H9 (cell line): ENCODE data around the gene AKR1D1. TPM values are rescaled to one million over a fixed set of nuclear protein-coding genes. Genes with fewer than 3 reads are reported as not detected.
"Not testable (repeated sequence)": the region's sequence is repeated elsewhere in the genome, so short reads cannot be mapped to it uniquely, and the experiment has no call there.

Experiments
- DNase-seq: peaks from one replicate; pipeline ENCODE4 v3.0.0-alpha.2; 2017
- H2AFZ ChIP-seq: one replicate; pipeline ENCODE4 v1.6.1; 2013; ENCODE audit warnings: mild to moderate bottlenecking, low read length, control low read depth, moderate library complexity
- H2AK5ac ChIP-seq: 2 replicates; pipeline ENCODE4 v1.6.1; 2013; ENCODE audit warnings: low read length, control low read depth, mixed read lengths; ENCODE audit not compliant: insufficient read length
- H2BK120ac ChIP-seq: one replicate; pipeline ENCODE4 v1.6.1; 2013; ENCODE audit warnings: low read depth, mild to moderate bottlenecking, low read length, control low read depth, inconsistent platforms; ENCODE audit not compliant: poor library complexity, severe bottlenecking
- H2BK12ac ChIP-seq: 2 replicates; pipeline ENCODE4 v1.6.1; 2013; ENCODE audit warnings: low read length, control low read depth, mixed read lengths, low read depth; ENCODE audit not compliant: insufficient read length
- H2BK15ac ChIP-seq: 2 replicates; pipeline ENCODE4 v1.6.1; 2013; ENCODE audit warnings: low read depth, low read length, control low read depth
- H2BK20ac ChIP-seq: one replicate; pipeline ENCODE4 v1.6.1; 2013; ENCODE audit warnings: low read depth, mild to moderate bottlenecking, low read length, control low read depth, inconsistent platforms; ENCODE audit not compliant: poor library complexity, severe bottlenecking
- H2BK5ac ChIP-seq: 2 replicates; pipeline ENCODE4 v1.6.1; 2013; ENCODE audit warnings: low read length, control low read depth, mixed read lengths; ENCODE audit not compliant: insufficient read length
- H3K14ac ChIP-seq: 2 replicates; pipeline ENCODE4 v1.6.1; 2013; ENCODE audit warnings: low read length, control low read depth; ENCODE audit not compliant: insufficient read depth
- H3K18ac ChIP-seq: 2 replicates; pipeline ENCODE4 v1.6.1; 2013; ENCODE audit warnings: low read depth, mild to moderate bottlenecking, mixed read lengths, low read length, control low read depth; ENCODE audit not compliant: insufficient read length
- H3K23ac ChIP-seq: 2 replicates; pipeline ENCODE4 v1.6.1; 2013; ENCODE audit warnings: low read length, control low read depth, mixed read lengths, low read depth; ENCODE audit not compliant: insufficient read length
- H3K23me2 ChIP-seq: 2 replicates; pipeline ENCODE4 v1.6.1; 2013; ENCODE audit warnings: low read depth, mild to moderate bottlenecking, mixed read lengths, low read length, control low read depth; ENCODE audit not compliant: insufficient read length, poor library complexity, severe bottlenecking
- H3K27ac ChIP-seq: 2 replicates; pipeline ENCODE4 v1.5.1; 2013; ENCODE audit warnings: low read length, control low read depth, mixed read lengths, low read depth; ENCODE audit not compliant: insufficient read length
- H3K27me3 ChIP-seq: 2 replicates; pipeline ENCODE4 v1.6.1; 2013; ENCODE audit warnings: low read length, control low read depth, inconsistent platforms; ENCODE audit not compliant: insufficient read depth
- H3K4ac ChIP-seq: 2 replicates; pipeline ENCODE4 v1.6.1; 2013; ENCODE audit warnings: low read depth, mild to moderate bottlenecking, control low read depth, inconsistent platforms, low read length, moderate library complexity
- H3K4me1 ChIP-seq: 2 replicates; pipeline ENCODE4 v1.6.1; 2013; ENCODE audit warnings: low read length, control low read depth, inconsistent platforms; ENCODE audit not compliant: insufficient read depth
- H3K4me2 ChIP-seq: 2 replicates; pipeline ENCODE4 v1.6.1; 2013; ENCODE audit warnings: low read length, control low read depth, mixed read lengths; ENCODE audit not compliant: insufficient read length, insufficient read depth
- H3K56ac ChIP-seq: 2 replicates; pipeline ENCODE4 v1.6.1; 2013; ENCODE audit warnings: low read depth, mild to moderate bottlenecking, mixed read lengths, low read length, control low read depth; ENCODE audit not compliant: insufficient read length
- H3K79me1 ChIP-seq: 2 replicates; pipeline ENCODE4 v1.6.1; 2013; ENCODE audit warnings: low read depth, mild to moderate bottlenecking, moderate library complexity, low read length, control low read depth, inconsistent platforms; ENCODE audit not compliant: insufficient read depth, poor library complexity, severe bottlenecking
- H3K79me2 ChIP-seq: 2 replicates; pipeline ENCODE4 v1.6.1; 2013; ENCODE audit warnings: low read length, control low read depth, inconsistent platforms; ENCODE audit not compliant: insufficient read depth
- H3K9ac ChIP-seq: 2 replicates; pipeline ENCODE4 v1.6.1; 2013; ENCODE audit warnings: low read length, control low read depth, mixed read lengths; ENCODE audit not compliant: insufficient read length; ENCODE audit errors: extremely low read depth
- H3K9me3 ChIP-seq: one replicate; pipeline ENCODE4 v1.6.1; 2013; ENCODE audit warnings: low read depth, low read length, inconsistent platforms; ENCODE audit not compliant: control insufficient read depth
- H3T11ph ChIP-seq: one replicate; pipeline ENCODE4 v1.6.1; 2013; ENCODE audit warnings: mild to moderate bottlenecking, low read length, control low read depth, inconsistent platforms
- H4K20me1 ChIP-seq: one replicate; pipeline ENCODE4 v1.6.1; 2013; ENCODE audit not compliant: control insufficient read depth, insufficient read length, insufficient read depth
- H4K5ac ChIP-seq: 2 replicates; pipeline ENCODE4 v1.6.1; 2013; ENCODE audit warnings: low read depth, mild to moderate bottlenecking, mixed read lengths, low read length, control low read depth; ENCODE audit not compliant: insufficient read length
- H4K8ac ChIP-seq: replicated peaks from 2 replicates; pipeline ENCODE4 v1.6.1; 2013; ENCODE audit warnings: low read length, control low read depth, mixed read lengths, low read depth; ENCODE audit not compliant: insufficient read length
- H4K91ac ChIP-seq: 2 replicates; pipeline ENCODE4 v1.6.1; 2013; ENCODE audit warnings: low read depth, mild to moderate bottlenecking, moderate library complexity, mixed read lengths, low read length, control low read depth; ENCODE audit not compliant: insufficient read length
- H3K27ac Mint-ChIP-seq, 3 experiments: 2 replicates in 2 of 3; 3 replicates in 1 of 3; pipeline ENCODE4 v1.8.0; 2020 to 2021; ENCODE audit warnings: mixed read lengths in 3 of 3, mild to moderate bottlenecking in 1 of 3, moderate library complexity in 1 of 3
- H3K27me3 Mint-ChIP-seq: 2 replicates; pipeline ENCODE4 v1.8.0; 2021; ENCODE audit warnings: low read depth, mild to moderate bottlenecking, moderate library complexity, mixed read lengths
- H3K36me3 Mint-ChIP-seq, 3 experiments: 2 replicates in 2 of 3; 3 replicates in 1 of 3; pipeline ENCODE4 v1.8.0; 2020 to 2021; ENCODE audit warnings: low read depth in 3 of 3, mixed read lengths in 3 of 3; ENCODE audit not compliant: insufficient read depth in 1 of 3
- H3K4me1 Mint-ChIP-seq, 2 experiments: 2 replicates each; pipeline ENCODE4 v1.8.0; 2020; ENCODE audit warnings: mixed read lengths in 2 of 2
- H3K4me3 Mint-ChIP-seq, 2 experiments: 2 replicates in 1 of 2; 3 replicates in 1 of 2; pipeline ENCODE4 v1.8.0; 2020 to 2021; ENCODE audit warnings: mild to moderate bottlenecking in 2 of 2, mixed read lengths in 2 of 2, moderate library complexity in 1 of 2
- H3K9me3 Mint-ChIP-seq, 2 experiments: 2 replicates in 1 of 2; 3 replicates in 1 of 2; pipeline ENCODE4 v1.8.0; 2020; ENCODE audit warnings: mild to moderate bottlenecking in 2 of 2, mixed read lengths in 2 of 2, moderate library complexity in 1 of 2
- WGBS: extraction: QIAGEN DNeasy Blood & Tissue Kit; methylation state at CpG from one replicate; pipeline ENCODE4 v1.1.7; 2013; ENCODE audit warnings: missing lambda C conversion rate, low lambda C conversion rate, mixed read lengths; ENCODE audit not compliant: insufficient read length; ENCODE audit errors: extremely low coverage; 5-methylcytosine and 5-hydroxymethylcytosine counted together
- total RNA-seq: library from RNA; stranded (reverse); gene quantifications from 2 replicates; pipeline ENCODE4 v1.2.1, GENCODE V29; 2021

Gene AKR1D1
- total RNA-seq, 1 experiment from 2014 or later: 0.31 TPM

- H3K9ac ChIP-seq, H3K23me2 ChIP-seq, H2BK15ac ChIP-seq, H3K4me2 ChIP-seq, H3K18ac ChIP-seq, H3K4me1 ChIP-seq, H3K4ac ChIP-seq, H3K27ac ChIP-seq, H3K56ac ChIP-seq, H3K27me3 Mint-ChIP-seq, H3K27ac Mint-ChIP-seq, H3K9me3 ChIP-seq, H2AK5ac ChIP-seq, H3K14ac ChIP-seq, H3T11ph ChIP-seq, H4K8ac ChIP-seq, H3K79me1 ChIP-seq, H2AFZ ChIP-seq, H4K20me1 ChIP-seq, H4K91ac ChIP-seq, H3K9me3 Mint-ChIP-seq, H3K27me3 ChIP-seq, H2BK20ac ChIP-seq, H3K4me3 Mint-ChIP-seq, H3K36me3 Mint-ChIP-seq, H3K79me2 ChIP-seq, H2BK12ac ChIP-seq, H3K23ac ChIP-seq, H2BK5ac ChIP-seq, DNase-seq, H3K4me1 Mint-ChIP-seq, H2BK120ac ChIP-seq, H4K5ac ChIP-seq: not testable (repeated sequence)
- WGBS: no CpG with 5 or more reads among the region's 32 CpGs
Measured at GRCh38 chr7:138146757-138147734, 70.8 kb downstream of the AKR1D1 start.
